ENCODE measurements around the gene KIAA0040. TPM values are rescaled to one million over a fixed set of nuclear protein-coding genes. Genes with fewer than 3 reads are reported as not detected.

KIAA0040 gene
- polyA plus RNA-seq, 1 donor from 2014 or later: not detected

GRCh38 chr1:175217721-175218531, 25.4 kb upstream of the KIAA0040 start:
- no peaks in the 10 kb centered on the region for H3K27me3 ChIP-seq (ENCODE audit: insufficient read depth, low read depth, low read length)

GRCh38 chr1:175216444-175216843, 23.9 kb upstream of the KIAA0040 start:
- no peaks in the 10 kb centered on the region for H3K36me3 ChIP-seq (ENCODE audit: insufficient read depth, low read length)
- H3K9me2 ChIP-seq (ENCODE audit: insufficient read depth, low read length): no peaks in the 10 kb centered on the region
- no peaks in the 10 kb centered on the region for H3K9me3 ChIP-seq (ENCODE audit: low read length)
- H3K9ac ChIP-seq (ENCODE audit: low read length): no peak overlapping the region
- no peaks in the 10 kb centered on the region for H3F3A ChIP-seq (ENCODE audit: insufficient read depth, low read length, poor library complexity, severe bottlenecking)
- no peak overlapping the region for H2AFZ ChIP-seq (ENCODE audit: low read depth, low read length)
- H3K4me2 ChIP-seq (ENCODE audit: low read length): no peak overlapping the region
- no peaks in the 10 kb centered on the region for H3K79me2 ChIP-seq (replicated peaks; ENCODE audit: insufficient read depth, low read length)
- H3K27me3 ChIP-seq (ENCODE audit: insufficient read depth, low read depth, low read length): no peaks in the 10 kb centered on the region
- no peak overlapping the region for H3K4me3 ChIP-seq (ENCODE audit: low read length)
- no peak overlapping the region for H3K27ac ChIP-seq (ENCODE audit: low read length)
- no peaks in the 10 kb centered on the region for H4K20me1 ChIP-seq (ENCODE audit: insufficient read depth)
- TF ChIP-seq REST (IDR thresholded peaks at IDR 0.05; ENCODE audit: borderline replicate concordance) (no peak), POLR2AphosphoS5 (IDR thresholded peaks at IDR 0.05) (no peak), EP300 (conservative IDR thresholded peaks at IDR 0.05; ENCODE audit: poor library complexity, severe bottlenecking) (no peak), EZH2 (IDR thresholded peaks at IDR 0.05; ENCODE audit: borderline replicate concordance, insufficient read depth, low read length, poor library complexity, severe bottlenecking) (no peak), TAF1 (IDR thresholded peaks at IDR 0.05; ENCODE audit: low read depth) (no peak), MXI1 (conservative IDR thresholded peaks at IDR 0.05; ENCODE audit: poor library complexity, severe bottlenecking) (no peak), RAD21 (conservative IDR thresholded peaks at IDR 0.05) (no peak)

More at GRCh38 chr1:175217721-175218531, 25.4 kb upstream of the KIAA0040 start:
- H3K4me2 ChIP-seq (ENCODE audit: low read length): no peak overlapping the region
- H3K4me3 ChIP-seq (ENCODE audit: low read length): no peak overlapping the region
- no peak overlapping the region for H3K9ac ChIP-seq (ENCODE audit: low read length)
- TF ChIP-seq EP300 (conservative IDR thresholded peaks at IDR 0.05; ENCODE audit: poor library complexity, severe bottlenecking): no peak
- TF ChIP-seq EZH2 (IDR thresholded peaks at IDR 0.05; ENCODE audit: borderline replicate concordance, insufficient read depth, low read length, poor library complexity, severe bottlenecking): no peak
- TF ChIP-seq MXI1 (conservative IDR thresholded peaks at IDR 0.05; ENCODE audit: poor library complexity, severe bottlenecking): no peak
- no peak for TF ChIP-seq POLR2AphosphoS5 (IDR thresholded peaks at IDR 0.05)
- no peak for TF ChIP-seq REST (IDR thresholded peaks at IDR 0.05; ENCODE audit: borderline replicate concordance)
- TF ChIP-seq SMC3 (conservative IDR thresholded peaks at IDR 0.05; ENCODE audit: poor library complexity): no peak
- TF ChIP-seq TAF1 (IDR thresholded peaks at IDR 0.05; ENCODE audit: low read depth): no peak
- no peak for TF ChIP-seq CTCF (IDR thresholded peaks at IDR 0.05; ENCODE audit: poor library complexity, severe bottlenecking)
- no peak for TF ChIP-seq RAD21 (conservative IDR thresholded peaks at IDR 0.05)
- no peaks in the 10 kb centered on the region for H3K9me3 ChIP-seq (ENCODE audit: low read length)
- H3K36me3 ChIP-seq (ENCODE audit: insufficient read depth, low read length): no peaks in the 10 kb centered on the region
- H3K9me2 ChIP-seq (ENCODE audit: insufficient read depth, low read length): no peaks in the 10 kb centered on the region
- no peaks in the 10 kb centered on the region for H3F3A ChIP-seq (ENCODE audit: insufficient read depth, low read length, poor library complexity, severe bottlenecking)
- no peaks in the 10 kb centered on the region for H3K79me2 ChIP-seq (replicated peaks; ENCODE audit: insufficient read depth, low read length)
- H2AFZ ChIP-seq (ENCODE audit: low read depth, low read length): no peak overlapping the region
- H4K20me1 ChIP-seq (ENCODE audit: insufficient read depth): no peaks in the 10 kb centered on the region
- no peak overlapping the region for H3K27ac ChIP-seq (ENCODE audit: low read length)
